NCI-H1417 (cell line): ENCODE data around the gene SFN.

Source experiments
- DNase-seq, 3 experiments: peaks; one replicate each; lab custom pipeline; 2025; lab: John Stamatoyannopoulos, UW

SFN gene

GRCh38 chr1:26911399-26912146 lies 48.6 kb downstream of the SFN start:
- DNase-seq = no peak

- DNase-seq = no peak
Measured at GRCh38 chr1:26912147-26912490, 49.2 kb downstream of the SFN start.

- DNase-seq = no peak
Measured at GRCh38 chr1:26913389-26913753, 50.4 kb downstream of the SFN start.
